CD8-positive, alpha-beta memory T cell (primary cell): Measurements from ENCODE around the gene ASB10. TPM values are rescaled to one million over a fixed set of nuclear protein-coding genes. Genes with fewer than 3 reads are reported as not detected.
A peak's percentile ranks its signal among the peaks of the same experiment; 100 is the strongest.

Experiments used
- CTCF ChIA-PET: fragments of 350-600 bp; sonication (Branson Sonifier 250); formaldehyde crosslinking; loops from one replicate; lab custom pipeline; 2021; ENCODE audit warnings: antibody characterized with exemption; lab: Charles Lee
- POLR2A ChIA-PET: fragments of 350-600 bp; sonication (Branson Sonifier 250); formaldehyde crosslinking; loops from one replicate; lab custom pipeline; 2021; ENCODE audit warnings: antibody characterized with exemption; lab: Charles Lee
- DNase-seq, 5 donors: peaks; one replicate each; pipeline versions ENCODE4 v3.0.0 to v3.0.0-alpha.2; 2020 to 2022; ENCODE audit warnings: mixed read lengths in 1 of 5
- H3K27ac ChIP-seq: one replicate; pipeline ENCODE4 v1.7.0; 2013; ENCODE audit warnings: low read depth, mild to moderate bottlenecking, low read length, moderate library complexity
- H3K27me3 ChIP-seq: 2 replicates; pipeline ENCODE4 v1.7.0; 2013; ENCODE audit warnings: low read length, mild to moderate bottlenecking; ENCODE audit not compliant: insufficient read depth, poor library complexity, severe bottlenecking
- H3K36me3 ChIP-seq: 2 replicates; pipeline ENCODE4 v1.7.0; 2013; ENCODE audit warnings: mild to moderate bottlenecking, low read length, moderate library complexity; ENCODE audit not compliant: insufficient read depth
- H3K4me1 ChIP-seq: 2 replicates; pipeline ENCODE4 v1.7.0; 2013; ENCODE audit warnings: mild to moderate bottlenecking, low read length, moderate library complexity; ENCODE audit not compliant: insufficient read depth
- H3K4me3 ChIP-seq: 2 replicates; pipeline ENCODE4 v1.7.0; 2013; ENCODE audit warnings: mild to moderate bottlenecking, low read length
- H3K9me3 ChIP-seq: 2 replicates; pipeline ENCODE4 v1.7.0; 2013; ENCODE audit warnings: mild to moderate bottlenecking, low read length
- H3K27ac Mint-ChIP-seq, 8 donors: one replicate each; pipeline ENCODE4 v1.8.0; 2020 to 2021; ENCODE audit warnings: mixed read lengths in 8 of 8, mild to moderate bottlenecking in 6 of 8, inconsistent platforms in 3 of 8, moderate library complexity in 3 of 8
- H3K27me3 Mint-ChIP-seq, 2 donors: one replicate each; pipeline ENCODE4 v1.8.0; 2020 to 2021; ENCODE audit warnings: mixed read lengths in 2 of 2, mild to moderate bottlenecking in 1 of 2, moderate library complexity in 1 of 2
- H3K36me3 Mint-ChIP-seq, 3 donors: one replicate each; pipeline ENCODE4 v1.8.0; 2020 to 2021; ENCODE audit warnings: mixed read lengths in 3 of 3, inconsistent platforms in 1 of 3, mild to moderate bottlenecking in 1 of 3
- H3K4me1 Mint-ChIP-seq, 3 donors: one replicate each; pipeline ENCODE4 v1.8.0; 2020 to 2021; ENCODE audit warnings: mixed read lengths in 3 of 3, inconsistent platforms in 1 of 3, mild to moderate bottlenecking in 1 of 3
- H3K4me3 Mint-ChIP-seq, 7 donors: one replicate each; pipeline ENCODE4 v1.8.0; 2020 to 2021; ENCODE audit warnings: mixed read lengths in 7 of 7, mild to moderate bottlenecking in 6 of 7, moderate library complexity in 4 of 7, inconsistent platforms in 2 of 7
- H3K9me3 Mint-ChIP-seq, 5 donors: one replicate each; pipeline ENCODE4 v1.8.0; 2020 to 2022; ENCODE audit warnings: mixed read lengths in 5 of 5, mild to moderate bottlenecking in 3 of 5, moderate library complexity in 2 of 5, inconsistent platforms in 1 of 5
- polyA plus RNA-seq: library from polyadenylated mRNA; unstranded; fragments of 300-500 nt; fragmentation: Illumina TruSeq; gene quantifications from one replicate; pipeline ENCODE4 v1.2.3, GENCODE V29; 2021
- total RNA-seq, 2 experiments: library from RNA; stranded (reverse); gene quantifications; one replicate each; pipeline ENCODE4 v1.2.3, GENCODE V29; 2021

The ASB10 gene
- total RNA-seq (not detected), polyA plus RNA-seq (not detected)

GRCh38 chr7:151186640-151187408 lies at the start of gene ASB10:
TSS of gene ASB10 (minus strand) at chr7:151187250. CDS start at chr7:151187130, 120 bp downstream.
- ChIA-PET CTCF (no interaction called here), POLR2A (no interaction called here)
- Mint-ChIP-seq H3K27me3 (peaks cover 0 to 6% of the 10 kb centered on the region in 2 donors), H3K36me3 (no peaks in the 10 kb centered on the region), H3K4me1 (no peaks in the 10 kb centered on the region), H3K9me3 (no peaks in the 10 kb centered on the region), H3K27ac (no peak within 1 kb of the TSS), H3K4me3 (no peak within 1 kb of the TSS)
- Histone ChIP-seq H3K4me1 (no peaks in the 10 kb centered on the region), H3K4me3 (no peak within 1 kb of the TSS), H3K9me3 (no peaks in the 10 kb centered on the region), H3K27ac (no peak within 1 kb of the TSS), H3K36me3 (no peaks in the 10 kb centered on the region), H3K27me3 (no peaks in the 10 kb centered on the region)
- no peak for DNase-seq

GRCh38 chr7:151236406-151236805 lies 49.4 kb upstream of the ASB10 start:
- H3K27me3 Mint-ChIP-seq: no peaks in the 10 kb centered on the region
- Histone ChIP-seq H3K27ac (no peak overlapping the region), H3K27me3 (no peaks in the 10 kb centered on the region), H3K4me3 (no peak overlapping the region), H3K9me3 (no peaks in the 10 kb centered on the region), H3K4me1 (peaks cover 21% of the 10 kb centered on the region), H3K36me3 (peaks cover 9% of the 10 kb centered on the region)
- peaks cover 30 to 49% (median 33%) of the 10 kb centered on the region in 3 donors for H3K4me1 Mint-ChIP-seq
- DNase-seq: no peak
- H3K27ac Mint-ChIP-seq: peak overlapping the region in 2 of 8 donors; percentile 41 to 76
- H3K36me3 Mint-ChIP-seq: peaks cover 0 to 64% (median 2%) of the 10 kb centered on the region in 3 donors
- H3K4me3 Mint-ChIP-seq: peak overlapping the region in 2 of 7 donors; percentile 64 to 75
- H3K9me3 Mint-ChIP-seq: peaks cover 0 to 2% (median 0%) of the 10 kb centered on the region in 5 donors
- CTCF ChIA-PET: interaction anchor here (0.6 to 1.9 kb wide), 4 partner anchors 8 to 14 kb away, joined by 3 to 6 read pairs (median 4); no protein-coding TSS in a partner anchor
- POLR2A ChIA-PET: interaction anchor here (1.7 kb wide), 1 partner anchor 9 kb away, joined by 8 read pairs; the partner anchor contains the start of gene ABCF2

- peaks cover 0 to 63% (median 2%) of the 10 kb centered on the region in 3 donors for H3K36me3 Mint-ChIP-seq
- Histone ChIP-seq H3K4me1 (peaks cover 22% of the 10 kb centered on the region), H3K27ac (no peak overlapping the region), H3K4me3 (no peak overlapping the region), H3K9me3 (no peaks in the 10 kb centered on the region), H3K36me3 (peaks cover 9% of the 10 kb centered on the region), H3K27me3 (no peaks in the 10 kb centered on the region)
- H3K4me1 Mint-ChIP-seq: peaks cover 30 to 53% (median 33%) of the 10 kb centered on the region in 3 donors
- ChIA-PET POLR2A (no interaction called here), CTCF (interaction anchor here (1.9 to 4.7 kb wide), 2 partner anchors 8 to 11 kb away, joined by 6 to 29 read pairs; no protein-coding TSS in a partner anchor)
- H3K27ac Mint-ChIP-seq: peak overlapping the region in 1 of 8 donors; percentile 26
- DNase-seq: no peak
- peaks cover 0 to under 1% (median 0%) of the 10 kb centered on the region in 5 donors for H3K9me3 Mint-ChIP-seq
- no peaks in the 10 kb centered on the region for H3K27me3 Mint-ChIP-seq
- H3K4me3 Mint-ChIP-seq: peak overlapping the region in 3 of 7 donors; percentile 23 to 64 (median 32)
These were observed 48.2 kb upstream of the ASB10 start for GRCh38 chr7:151235091-151235787.

- peaks cover 22% of the 10 kb centered on the region for H3K4me1 ChIP-seq
- Mint-ChIP-seq H3K9me3 (no peaks in the 10 kb centered on the region), H3K27me3 (no peaks in the 10 kb centered on the region), H3K4me1 (peaks cover 30 to 53% (median 33%) of the 10 kb centered on the region in 3 donors), H3K4me3 (peak overlapping the region; percentile 98 to 100 (median 100)), H3K36me3 (peaks cover 0 to 53% (median 2%) of the 10 kb centered on the region in 3 donors), H3K27ac (peak overlapping the region; percentile 94 to 100 (median 99))
- ChIA-PET POLR2A (no interaction called here), CTCF (interaction anchor here (4.7 kb wide), 1 partner anchor 9 kb away, joined by 29 read pairs; no protein-coding TSS in a partner anchor)
- peaks cover 9% of the 10 kb centered on the region for H3K36me3 ChIP-seq
- H3K27ac ChIP-seq: peak overlapping the region; percentile 96
- H3K4me3 ChIP-seq: peak overlapping the region; percentile 89
- no peak for DNase-seq
- no peaks in the 10 kb centered on the region for H3K9me3 ChIP-seq
- H3K27me3 ChIP-seq: no peaks in the 10 kb centered on the region
These were observed 46.8 kb upstream of the ASB10 start for GRCh38 chr7:151233804-151234203.

GRCh38 chr7:151232917-151233701 lies 46.1 kb upstream of the ASB10 start:
- H3K27me3 Mint-ChIP-seq: no peaks in the 10 kb centered on the region
- peaks cover 32 to 55% (median 33%) of the 10 kb centered on the region in 3 donors for H3K4me1 Mint-ChIP-seq
- DNase-seq: peak; percentile 51 to 82 (median 59)
- Histone ChIP-seq H3K4me3 (peak overlapping the region; percentile 89), H3K27ac (peak overlapping the region; percentile 96), H3K4me1 (peaks cover 26% of the 10 kb centered on the region), H3K9me3 (no peaks in the 10 kb centered on the region), H3K36me3 (peaks cover 9% of the 10 kb centered on the region), H3K27me3 (no peaks in the 10 kb centered on the region)
- H3K9me3 Mint-ChIP-seq: no peaks in the 10 kb centered on the region
- peaks cover 0 to 48% (median 2%) of the 10 kb centered on the region in 3 donors for H3K36me3 Mint-ChIP-seq
- peak overlapping the region; percentile 94 to 100 (median 99) for H3K27ac Mint-ChIP-seq
- CTCF ChIA-PET: interaction anchor here (1.5 to 4.7 kb wide), 2 partner anchors 10 to 65 kb away, joined by 3 to 29 read pairs; partner anchors contain the start of gene GBX1
- H3K4me3 Mint-ChIP-seq: peak overlapping the region; percentile 98 to 100 (median 100)
- POLR2A ChIA-PET: interaction anchor here (1.0 to 1.4 kb wide), 2 partner anchors 11 to 14 kb away, joined by 4 to 6 read pairs; no protein-coding TSS in a partner anchor

GRCh38 chr7:151232091-151232916 lies 45.3 kb upstream of the ASB10 start, which contains the start of gene CHPF2:
TSS of gene CHPF2 (plus strand) at chr7:151232483. CDS start at chr7:151234012, 1,529 bp downstream.
- H3K36me3 Mint-ChIP-seq: peaks cover 0 to 43% (median 2%) of the 10 kb centered on the region in 3 donors
- ChIA-PET CTCF (interaction anchor here (1.5 to 4.7 kb wide), 2 partner anchors 11 to 65 kb away, joined by 3 to 29 read pairs; partner anchors contain the start of gene GBX1), POLR2A (interaction anchor here (1.0 to 1.4 kb wide), 2 partner anchors 12 to 15 kb away, joined by 4 to 6 read pairs; no protein-coding TSS in a partner anchor)

More at GRCh38 chr7:151232091-151232916, 45.3 kb upstream of the ASB10 start, which contains the start of gene CHPF2:
- Histone ChIP-seq H3K9me3 (no peaks in the 10 kb centered on the region), H3K4me3 (peak within 1 kb of the TSS; percentile 89), H3K27me3 (no peaks in the 10 kb centered on the region), H3K4me1 (peaks cover 31% of the 10 kb centered on the region), H3K36me3 (peaks cover 9% of the 10 kb centered on the region), H3K27ac (peak within 1 kb of the TSS; percentile 96)
- peak within 1 kb of the TSS; percentile 94 to 100 (median 99) for H3K27ac Mint-ChIP-seq
- peak within 1 kb of the TSS; percentile 98 to 100 (median 100) for H3K4me3 Mint-ChIP-seq
- peaks cover 39 to 64% (median 40%) of the 10 kb centered on the region in 3 donors for H3K4me1 Mint-ChIP-seq
- DNase-seq: peak; percentile 85 to 93 (median 86)
- no peaks in the 10 kb centered on the region for H3K27me3 Mint-ChIP-seq
- H3K9me3 Mint-ChIP-seq: no peaks in the 10 kb centered on the region
